ENCODE results near the gene RAPGEF2. TPM values are rescaled to one million over a fixed set of nuclear protein-coding genes. Genes with fewer than 3 reads are reported as not detected.

RAPGEF2 gene
- total and polyA plus RNA-seq, 10 of the 15 experiments (the other 5 are each of a cell fraction or from before 2014, with no cell fraction given), result 0.31 to 24.0 (median 2.9) TPM

DNA sequence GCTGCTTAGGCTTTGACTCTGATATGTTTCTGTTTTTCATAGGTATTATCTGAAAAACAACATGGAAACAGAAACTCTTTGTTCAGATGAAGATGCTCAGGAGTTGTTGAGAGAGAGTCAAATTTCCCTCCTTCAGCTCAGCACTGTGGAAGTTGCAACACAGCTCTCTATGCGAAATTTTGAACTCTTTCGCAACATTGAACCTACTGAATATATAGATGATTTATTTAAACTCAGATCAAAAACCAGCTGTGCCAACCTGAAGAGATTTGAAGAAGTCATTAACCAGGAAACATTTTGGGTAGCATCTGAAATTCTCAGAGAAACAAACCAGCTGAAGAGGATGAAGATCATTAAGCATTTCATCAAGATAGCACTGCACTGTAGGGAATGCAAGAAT lies 238.6 kb downstream of the RAPGEF2 start:
- SMC1A ChIA-PET (ENCODE audit: uncharacterized antibody, unreplicated experiment), result interaction anchor here (0.8 kb wide), 2 partner anchors 9 to 50 kb away, joined by 3 to 5 read pairs; no protein-coding TSS in a partner anchor
- ATAC-seq, result no peak
- Histone ChIP-seq H4K20me1 (ENCODE audit: control insufficient read depth, insufficient read depth) (no peaks in the 10 kb centered on the region), H3K9ac (ENCODE audit: control insufficient read depth, insufficient read depth, low read length) (no peak overlapping the region), H3K4me2 (ENCODE audit: control insufficient read depth, insufficient read depth) (no peak overlapping the region), H3K4me1 (ENCODE audit: control insufficient read depth, insufficient read depth, low read length) (no peaks in the 10 kb centered on the region), H2AFZ (ENCODE audit: control insufficient read depth, low read depth, low read length) (no peak overlapping the region), H3K27me3 (replicated peaks in 1 of 2; ENCODE audit: control insufficient read depth in 2 of 2, insufficient read depth in 2 of 2, low read length in 1 of 2) (no peaks in the 10 kb centered on the region), H3K79me2 (ENCODE audit: control insufficient read depth, insufficient read depth, low read length) (no peaks in the 10 kb centered on the region), H3K27ac (ENCODE audit: control insufficient read depth, insufficient read depth) (no peak overlapping the region), H3K36me3 (ENCODE audit: control insufficient read depth in 2 of 2, insufficient read depth in 2 of 2, low read length in 1 of 2) (peaks cover 0 to 18% of the 10 kb centered on the region in 2 experiments; a peak in 2 of 4 replicates), H3K4me3 (no peak overlapping the region), H3K9me3 (replicated peaks; ENCODE audit: control insufficient read depth, insufficient read depth, low read length) (no peaks in the 10 kb centered on the region)
- CTCF ChIA-PET, result interaction anchor here (0.6 kb wide), 1 partner anchor 9 kb away, joined by 3 read pairs; no protein-coding TSS in a partner anchor
- in situ Hi-C loops (cut with MboI), result no loop called here
- RAD21 ChIA-PET (ENCODE audit: unreplicated experiment), result no interaction called here
- no TSS peak for BruUV-seq (replicated peaks)
- POLR2A ChIA-PET, result no interaction called here
- no peak for DNase-seq (ENCODE audit: low read depth, low spot score)
- WGBS (ENCODE audit: insufficient coverage, insufficient replicate concordance, low lambda C conversion rate, missing lambda C conversion rate), result 97% methylated on average over 2 of the region's 2 CpGs
- intact Hi-C loops (cut with micrococcal nuclease; ENCODE audit: unreplicated experiment), result no loop called here
- no peak for FAIRE-seq
- TF ChIP-seq, protein P1, sequence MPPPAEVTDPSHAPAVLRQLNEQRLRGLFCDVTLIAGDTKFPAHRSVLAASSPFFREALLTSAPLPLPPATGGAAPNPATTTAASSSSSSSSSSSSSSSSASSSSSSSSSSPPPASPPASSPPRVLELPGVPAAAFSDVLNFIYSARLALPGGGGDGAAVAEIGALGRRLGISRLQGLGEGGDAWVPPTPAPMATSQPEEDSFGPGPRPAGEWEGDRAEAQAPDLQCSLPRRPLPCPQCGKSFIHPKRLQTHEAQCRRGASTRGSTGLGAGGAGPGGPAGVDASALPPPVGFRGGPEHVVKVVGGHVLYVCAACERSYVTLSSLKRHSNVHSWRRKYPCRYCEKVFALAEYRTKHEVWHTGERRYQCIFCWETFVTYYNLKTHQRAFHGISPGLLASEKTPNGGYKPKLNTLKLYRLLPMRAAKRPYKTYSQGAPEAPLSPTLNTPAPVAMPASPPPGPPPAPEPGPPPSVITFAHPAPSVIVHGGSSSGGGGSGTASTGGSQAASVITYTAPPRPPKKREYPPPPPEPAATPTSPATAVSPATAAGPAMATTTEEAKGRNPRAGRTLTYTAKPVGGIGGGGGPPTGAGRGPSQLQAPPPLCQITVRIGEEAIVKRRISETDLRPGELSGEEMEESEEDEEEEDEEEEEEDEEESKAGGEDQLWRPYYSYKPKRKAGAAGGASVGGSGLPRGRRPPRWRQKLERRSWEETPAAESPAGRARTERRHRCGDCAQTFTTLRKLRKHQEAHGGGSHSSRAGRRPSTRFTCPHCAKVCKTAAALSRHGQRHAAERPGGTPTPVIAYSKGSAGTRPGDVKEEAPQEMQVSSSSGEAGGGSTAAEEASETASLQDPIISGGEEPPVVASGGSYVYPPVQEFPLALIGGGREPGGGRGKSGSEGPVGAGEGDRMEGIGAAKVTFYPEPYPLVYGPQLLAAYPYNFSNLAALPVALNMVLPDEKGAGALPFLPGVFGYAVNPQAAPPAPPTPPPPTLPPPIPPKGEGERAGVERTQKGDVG (CRISPR knock-in tag; IDR thresholded peaks at IDR 0.05), result no peak
- TF ChIP-seq NBN (IDR thresholded peaks at IDR 0.05) (no peak), NR2C2 (IDR thresholded peaks at IDR 0.05; ENCODE audit: borderline replicate concordance, control insufficient read depth, insufficient read length, low read depth) (no peak), SUPT20H (IDR thresholded peaks at IDR 0.05; ENCODE audit: borderline replicate concordance, control insufficient read depth, low read depth, low read length) (no peak), ZBED1 (IDR thresholded peaks at IDR 0.05; ENCODE audit: borderline replicate concordance) (no peak), SRF (IDR thresholded peaks at IDR 0.05; ENCODE audit: low read depth in 2 of 2, low read length in 2 of 2) (no peak), TBL1XR1 (IDR thresholded peaks at IDR 0.05; ENCODE audit: low read depth, low read length) (no peak), GABPA (IDR thresholded peaks at IDR 0.05; ENCODE audit: low read depth) (no peak)
- TF ChIP-seq, protein P2, sequence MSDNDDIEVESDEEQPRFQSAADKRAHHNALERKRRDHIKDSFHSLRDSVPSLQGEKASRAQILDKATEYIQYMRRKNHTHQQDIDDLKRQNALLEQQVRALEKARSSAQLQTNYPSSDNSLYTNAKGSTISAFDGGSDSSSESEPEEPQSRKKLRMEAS (IDR thresholded peaks at IDR 0.05; ENCODE audit: low read depth, low read length), result no peak
- TF ChIP-seq, protein P3, sequence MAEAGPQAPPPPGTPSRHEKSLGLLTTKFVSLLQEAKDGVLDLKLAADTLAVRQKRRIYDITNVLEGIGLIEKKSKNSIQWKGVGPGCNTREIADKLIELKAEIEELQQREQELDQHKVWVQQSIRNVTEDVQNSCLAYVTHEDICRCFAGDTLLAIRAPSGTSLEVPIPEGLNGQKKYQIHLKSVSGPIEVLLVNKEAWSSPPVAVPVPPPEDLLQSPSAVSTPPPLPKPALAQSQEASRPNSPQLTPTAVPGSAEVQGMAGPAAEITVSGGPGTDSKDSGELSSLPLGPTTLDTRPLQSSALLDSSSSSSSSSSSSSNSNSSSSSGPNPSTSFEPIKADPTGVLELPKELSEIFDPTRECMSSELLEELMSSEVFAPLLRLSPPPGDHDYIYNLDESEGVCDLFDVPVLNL (IDR thresholded peaks at IDR 0.05; ENCODE audit: low read depth, low read length), result no peak
- TF ChIP-seq, protein P4, sequence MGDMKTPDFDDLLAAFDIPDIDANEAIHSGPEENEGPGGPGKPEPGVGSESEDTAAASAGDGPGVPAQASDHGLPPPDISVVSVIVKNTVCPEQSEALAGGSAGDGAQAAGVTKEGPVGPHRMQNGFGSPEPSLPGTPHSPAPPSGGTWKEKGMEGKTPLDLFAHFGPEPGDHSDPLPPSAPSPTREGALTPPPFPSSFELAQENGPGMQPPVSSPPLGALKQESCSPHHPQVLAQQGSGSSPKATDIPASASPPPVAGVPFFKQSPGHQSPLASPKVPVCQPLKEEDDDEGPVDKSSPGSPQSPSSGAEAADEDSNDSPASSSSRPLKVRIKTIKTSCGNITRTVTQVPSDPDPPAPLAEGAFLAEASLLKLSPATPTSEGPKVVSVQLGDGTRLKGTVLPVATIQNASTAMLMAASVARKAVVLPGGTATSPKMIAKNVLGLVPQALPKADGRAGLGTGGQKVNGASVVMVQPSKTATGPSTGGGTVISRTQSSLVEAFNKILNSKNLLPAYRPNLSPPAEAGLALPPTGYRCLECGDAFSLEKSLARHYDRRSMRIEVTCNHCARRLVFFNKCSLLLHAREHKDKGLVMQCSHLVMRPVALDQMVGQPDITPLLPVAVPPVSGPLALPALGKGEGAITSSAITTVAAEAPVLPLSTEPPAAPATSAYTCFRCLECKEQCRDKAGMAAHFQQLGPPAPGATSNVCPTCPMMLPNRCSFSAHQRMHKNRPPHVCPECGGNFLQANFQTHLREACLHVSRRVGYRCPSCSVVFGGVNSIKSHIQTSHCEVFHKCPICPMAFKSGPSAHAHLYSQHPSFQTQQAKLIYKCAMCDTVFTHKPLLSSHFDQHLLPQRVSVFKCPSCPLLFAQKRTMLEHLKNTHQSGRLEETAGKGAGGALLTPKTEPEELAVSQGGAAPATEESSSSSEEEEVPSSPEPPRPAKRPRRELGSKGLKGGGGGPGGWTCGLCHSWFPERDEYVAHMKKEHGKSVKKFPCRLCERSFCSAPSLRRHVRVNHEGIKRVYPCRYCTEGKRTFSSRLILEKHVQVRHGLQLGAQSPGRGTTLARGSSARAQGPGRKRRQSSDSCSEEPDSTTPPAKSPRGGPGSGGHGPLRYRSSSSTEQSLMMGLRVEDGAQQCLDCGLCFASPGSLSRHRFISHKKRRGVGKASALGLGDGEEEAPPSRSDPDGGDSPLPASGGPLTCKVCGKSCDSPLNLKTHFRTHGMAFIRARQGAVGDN (IDR thresholded peaks at IDR 0.05), result no peak
- TF ChIP-seq, protein P5, sequence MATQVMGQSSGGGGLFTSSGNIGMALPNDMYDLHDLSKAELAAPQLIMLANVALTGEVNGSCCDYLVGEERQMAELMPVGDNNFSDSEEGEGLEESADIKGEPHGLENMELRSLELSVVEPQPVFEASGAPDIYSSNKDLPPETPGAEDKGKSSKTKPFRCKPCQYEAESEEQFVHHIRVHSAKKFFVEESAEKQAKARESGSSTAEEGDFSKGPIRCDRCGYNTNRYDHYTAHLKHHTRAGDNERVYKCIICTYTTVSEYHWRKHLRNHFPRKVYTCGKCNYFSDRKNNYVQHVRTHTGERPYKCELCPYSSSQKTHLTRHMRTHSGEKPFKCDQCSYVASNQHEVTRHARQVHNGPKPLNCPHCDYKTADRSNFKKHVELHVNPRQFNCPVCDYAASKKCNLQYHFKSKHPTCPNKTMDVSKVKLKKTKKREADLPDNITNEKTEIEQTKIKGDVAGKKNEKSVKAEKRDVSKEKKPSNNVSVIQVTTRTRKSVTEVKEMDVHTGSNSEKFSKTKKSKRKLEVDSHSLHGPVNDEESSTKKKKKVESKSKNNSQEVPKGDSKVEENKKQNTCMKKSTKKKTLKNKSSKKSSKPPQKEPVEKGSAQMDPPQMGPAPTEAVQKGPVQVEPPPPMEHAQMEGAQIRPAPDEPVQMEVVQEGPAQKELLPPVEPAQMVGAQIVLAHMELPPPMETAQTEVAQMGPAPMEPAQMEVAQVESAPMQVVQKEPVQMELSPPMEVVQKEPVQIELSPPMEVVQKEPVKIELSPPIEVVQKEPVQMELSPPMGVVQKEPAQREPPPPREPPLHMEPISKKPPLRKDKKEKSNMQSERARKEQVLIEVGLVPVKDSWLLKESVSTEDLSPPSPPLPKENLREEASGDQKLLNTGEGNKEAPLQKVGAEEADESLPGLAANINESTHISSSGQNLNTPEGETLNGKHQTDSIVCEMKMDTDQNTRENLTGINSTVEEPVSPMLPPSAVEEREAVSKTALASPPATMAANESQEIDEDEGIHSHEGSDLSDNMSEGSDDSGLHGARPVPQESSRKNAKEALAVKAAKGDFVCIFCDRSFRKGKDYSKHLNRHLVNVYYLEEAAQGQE (IDR thresholded peaks at IDR 0.05; ENCODE audit: low read depth, low read length), result no peak
